IMR-90 (cell line): ENCODE measurements around the gene GDF10. TPM values are rescaled to one million over a fixed set of nuclear protein-coding genes. Genes with fewer than 3 reads are reported as not detected.

Source experiments
- ATAC-seq: fragments of 200-7000 bp; cut with Tn5 transposase; 2 replicates; pipeline ENCODE4 v1.9.1; 2020; ENCODE audit warnings: low read depth, mild to moderate bottlenecking, moderate library complexity
- BruUV-seq: library from RNA; stranded (reverse); fragments of 400-500 nt; replicated peaks from 2 replicates; lab custom pipeline; 2021; lab: Mats Ljungman, UMichigan
- CTCF ChIA-PET: fragments of 300-600 bp; formaldehyde crosslinking; extraction: SDS; loops from one replicate; lab custom pipeline; 2021; ENCODE audit warnings: antibody characterized with exemption; lab: Yijun Ruan, JAX
- POLR2A ChIA-PET: fragments of 300-600 bp; sonication (Branson Sonifier 250); formaldehyde crosslinking; loops from one replicate; lab custom pipeline; 2022; ENCODE audit warnings: antibody characterized with exemption; ENCODE audit not compliant: unreplicated experiment; lab: Charles Lee
- DNase-seq: peaks from one replicate; pipeline ENCODE4 v3.0.0; 2013
- H2AFZ ChIP-seq: replicated peaks from 2 replicates; pipeline ENCODE3; 2013; ENCODE audit warnings: low read length, mild to moderate bottlenecking; ENCODE audit not compliant: poor library complexity
- H2AK5ac ChIP-seq: 2 replicates; pipeline ENCODE4 v1.6.1; 2013; ENCODE audit warnings: low read depth, low read length, inconsistent platforms
- H2AK9ac ChIP-seq: replicated peaks from 2 replicates; pipeline ENCODE3; 2013; ENCODE audit warnings: mild to moderate bottlenecking, low read depth, low read length, moderate library complexity; ENCODE audit not compliant: poor library complexity
- H2BK120ac ChIP-seq: 2 replicates; pipeline ENCODE4 v1.6.1; 2013; ENCODE audit warnings: low read depth, low read length, inconsistent platforms
- H2BK15ac ChIP-seq: 3 replicates; pipeline ENCODE4 v1.6.1; 2013; ENCODE audit warnings: low read depth, low read length, inconsistent platforms
- H2BK20ac ChIP-seq: 2 replicates; pipeline ENCODE4 v1.6.1; 2013; ENCODE audit warnings: low read depth, mild to moderate bottlenecking, inconsistent platforms, low read length, moderate library complexity
- H2BK5ac ChIP-seq: 2 replicates; pipeline ENCODE4 v1.6.1; 2013; ENCODE audit warnings: mild to moderate bottlenecking, low read depth, low read length, inconsistent platforms; ENCODE audit not compliant: poor library complexity, severe bottlenecking
- H3K14ac ChIP-seq: replicated peaks from 2 replicates; pipeline ENCODE4 v1.6.1; 2013; ENCODE audit warnings: low read depth, low read length, inconsistent platforms
- H3K18ac ChIP-seq: 2 replicates; pipeline ENCODE4 v1.6.1; 2013; ENCODE audit warnings: low read depth, low read length, control low read depth
- H3K23ac ChIP-seq: 2 replicates; pipeline ENCODE4 v1.6.1; 2013; ENCODE audit warnings: low read depth, low read length, inconsistent platforms
- H3K27ac ChIP-seq: 2 replicates; pipeline ENCODE4 v1.5.1; 2013; ENCODE audit warnings: mild to moderate bottlenecking, control low read depth, low read length; ENCODE audit not compliant: insufficient read depth
- H3K27me3 ChIP-seq: 2 replicates; pipeline ENCODE4 v1.6.1; 2013; ENCODE audit warnings: low read length; ENCODE audit not compliant: control insufficient read depth, insufficient read depth
- H3K36me3 ChIP-seq: 2 replicates; pipeline ENCODE4 v1.6.1; 2013; ENCODE audit warnings: low read length, mixed read lengths; ENCODE audit not compliant: control insufficient read depth, insufficient read depth
- H3K4ac ChIP-seq: 2 replicates; pipeline ENCODE4 v1.6.1; 2013; ENCODE audit warnings: low read depth, low read length, inconsistent platforms
- H3K4me1 ChIP-seq: 2 replicates; pipeline ENCODE4 v1.6.1; 2013; ENCODE audit warnings: low read length, mixed read lengths; ENCODE audit not compliant: control insufficient read depth, insufficient read depth
- H3K4me2 ChIP-seq: 2 replicates; pipeline ENCODE4 v1.6.1; 2013; ENCODE audit warnings: low read depth, mild to moderate bottlenecking, control low read depth, low read length, moderate library complexity
- H3K4me3 ChIP-seq: 2 replicates; pipeline ENCODE4 v1.5.1; 2013; ENCODE audit warnings: low read depth, mild to moderate bottlenecking, control low read depth, low read length, moderate library complexity; ENCODE audit not compliant: insufficient read depth
- H3K56ac ChIP-seq: 2 replicates; pipeline ENCODE4 v1.6.1; 2013; ENCODE audit warnings: low read length, inconsistent platforms; ENCODE audit not compliant: insufficient read depth; ENCODE audit errors: extremely low read depth
- H3K79me1 ChIP-seq, 2 experiments: 2 replicates each; pipeline ENCODE4 v1.6.1; 2013; ENCODE audit warnings: low read length in 2 of 2, inconsistent platforms in 1 of 2, low read depth in 1 of 2
- H3K9ac ChIP-seq: 2 replicates; pipeline ENCODE4 v1.6.1; 2013; ENCODE audit warnings: low read depth, low read length, control low read depth
- H3K9me1 ChIP-seq: 2 replicates; pipeline ENCODE4 v1.6.1; 2013; ENCODE audit warnings: low read length, inconsistent platforms; ENCODE audit not compliant: insufficient read depth
- H3K9me3 ChIP-seq: 2 replicates; pipeline ENCODE4 v1.6.1; 2013; ENCODE audit warnings: low read length; ENCODE audit not compliant: control insufficient read depth, insufficient read depth
- H4K20me1 ChIP-seq: 2 replicates; pipeline ENCODE4 v1.6.1; 2013; ENCODE audit warnings: low read length, inconsistent platforms; ENCODE audit not compliant: insufficient read depth
- H4K5ac ChIP-seq: 2 replicates; pipeline ENCODE4 v1.6.1; 2013; ENCODE audit warnings: mild to moderate bottlenecking, low read depth, low read length, control low read depth
- H4K8ac ChIP-seq, 2 experiments: 2 replicates each; pipeline ENCODE4 v1.6.1; 2013; ENCODE audit warnings: low read depth in 2 of 2, low read length in 2 of 2, control low read depth in 1 of 2, inconsistent platforms in 1 of 2
- H4K91ac ChIP-seq: 2 replicates; pipeline ENCODE4 v1.6.1; 2013; ENCODE audit warnings: low read depth, low read length, inconsistent platforms; ENCODE audit not compliant: insufficient read depth
- BHLHE40 ChIP-seq: fragments of 150-350 bp; IDR thresholded peaks from 2 replicates; pipeline ENCODE4 v1.6.1; 2016; ENCODE audit warnings: mild to moderate bottlenecking, low read depth, low read length
- CEBPB ChIP-seq: IDR thresholded peaks from 2 replicates; pipeline ENCODE4 v1.6.1; 2012; ENCODE audit warnings: low read depth, low read length, improper control_type of control experiment
- CHD1 ChIP-seq: IDR thresholded peaks from 2 replicates; pipeline ENCODE4 v1.6.1; 2012; ENCODE audit warnings: low read depth, low read length, improper control_type of control experiment
- ELK1 ChIP-seq: fragments of 150-350 bp; IDR thresholded peaks from 2 replicates; pipeline ENCODE4 v1.6.1; 2016; ENCODE audit warnings: low read depth, mild to moderate bottlenecking, low read length, moderate library complexity, borderline replicate concordance
- FOS ChIP-seq: fragments of 150-350 bp; IDR thresholded peaks from 2 replicates; pipeline ENCODE4 v1.6.1; 2016; ENCODE audit warnings: low read depth, low read length
- MAFK ChIP-seq: IDR thresholded peaks from 2 replicates; pipeline ENCODE4 v1.6.1; 2012; ENCODE audit warnings: low read depth, low read length, improper control_type of control experiment
- MAZ ChIP-seq: IDR thresholded peaks from 2 replicates; pipeline ENCODE4 v1.6.1; 2012; ENCODE audit warnings: low read depth, mild to moderate bottlenecking, low read length, improper control_type of control experiment, moderate library complexity, borderline replicate concordance
- MXI1 ChIP-seq: IDR thresholded peaks from 2 replicates; pipeline ENCODE4 v1.6.1; 2012; ENCODE audit warnings: low read depth, mild to moderate bottlenecking, low read length, moderate library complexity, borderline replicate concordance
- NFE2L2 ChIP-seq: fragments of 150-350 bp; IDR thresholded peaks from 2 replicates; pipeline ENCODE4 v1.6.1; 2016; ENCODE audit warnings: low read depth, mild to moderate bottlenecking, low read length
- POLR2A ChIP-seq: IDR thresholded peaks from 2 replicates; pipeline ENCODE4 v1.6.1; 2012; ENCODE audit warnings: mild to moderate bottlenecking, low read depth, low read length
- RAD21 ChIP-seq: IDR thresholded peaks from 2 replicates; pipeline ENCODE4 v1.6.1; 2012; ENCODE audit warnings: low read length, improper control_type of control experiment
- RCOR1 ChIP-seq: IDR thresholded peaks from 2 replicates; pipeline ENCODE4 v1.6.1; 2012; ENCODE audit warnings: mild to moderate bottlenecking, low read length, improper control_type of control experiment; ENCODE audit not compliant: insufficient replicate concordance
- RFX5 ChIP-seq: IDR thresholded peaks from 2 replicates; pipeline ENCODE4 v1.8.0; 2012; ENCODE audit warnings: low read depth, mild to moderate bottlenecking, low read length, moderate library complexity
- SMC3 ChIP-seq: fragments of 150-350 bp; IDR thresholded peaks from 2 replicates; pipeline ENCODE4 v1.6.1; 2016; ENCODE audit warnings: low read depth, mild to moderate bottlenecking, antibody characterized with exemption, low read length, moderate library complexity
- USF2 ChIP-seq: fragments of 150-350 bp; IDR thresholded peaks from 2 replicates; pipeline ENCODE4 v1.6.1; 2017; ENCODE audit warnings: mild to moderate bottlenecking, antibody characterized with exemption, low read length, low read depth
- WGBS, 2 experiments: methylation state at CpG; one replicate each; pipeline versions ENCODE4 v1.1.5 to v1.1.7; 2013; ENCODE audit warnings: missing lambda C conversion rate in 2 of 2; ENCODE audit not compliant: insufficient read length in 1 of 2; ENCODE audit errors: extremely low coverage in 2 of 2; 5-methylcytosine and 5-hydroxymethylcytosine counted together
- dilution Hi-C: fragments of 300-500 bp; cut with HindIII; formaldehyde crosslinking; loops from one replicate; pipeline ENCODE4 v1.14.3; 2018; ENCODE audit warnings: low sequenced_read_pairs; ENCODE audit not compliant: unreplicated experiment
- in situ Hi-C: fragments of 300-500 bp; cut with MboI; formaldehyde crosslinking; loops from 3 replicates; pipeline ENCODE4 v1.14.3; 2019; ENCODE audit warnings: low sequenced_read_pairs, inconsistent platforms, mixed read lengths
- intact Hi-C: fragments of 100-400 bp; cut with micrococcal nuclease; formaldehyde crosslinking; loops from 2 replicates; pipeline ENCODE4 v1.10.0; 2022
- polyA plus RNA-seq, 3 experiments: library from polyadenylated mRNA; depleted of rRNA; stranded (reverse); fragments of >200 nt; gene quantifications; 2 replicates each; pipeline ENCODE4 v1.2.3, GENCODE V29; 2012; ENCODE audit warnings: low replicate concordance in 1 of 3
- total RNA-seq: library from RNA; depleted of rRNA; stranded (reverse); fragments of >200 nt; gene quantifications from 2 replicates; pipeline ENCODE4 v1.2.3, GENCODE V29; 2012
- TF ChIP-seq, protein P1 (sequence below): conservative IDR thresholded peaks from 2 replicates; pipeline ENCODE4 v1.5.1; 2012; ENCODE audit warnings: mild to moderate bottlenecking, low read depth, low read length, improper control_type of control experiment

Gene GDF10
- total and polyA plus RNA-seq, 2 of the 4 experiments (the other 2 are of a cell fraction), result 0.34 TPM; not detected in 1

GRCh38 chr10:47253030-47253637 lies 46.9 kb upstream of the GDF10 start:
- H3K14ac ChIP-seq, result no peak overlapping the region
- no peaks in the 10 kb centered on the region for H3K36me3 ChIP-seq
- no CpG with 5 or more reads among the region's 10 CpGs for WGBS, 2 experiments
- no peak overlapping the region for H2BK15ac ChIP-seq
- peaks cover 5% of the 10 kb centered on the region; the same call in 1 of the 2 replicates for H3K9me1 ChIP-seq
- DNase-seq, result no peak
- ATAC-seq, result no peak
- H3K27me3 ChIP-seq, result peaks cover 9% of the 10 kb centered on the region
- BruUV-seq, result no TSS peak
- H3K9ac ChIP-seq, result no peak overlapping the region
- no peak overlapping the region for H2BK20ac ChIP-seq
- H3K23ac ChIP-seq, result no peak overlapping the region
- no peak overlapping the region for H2BK120ac ChIP-seq
- ChIA-PET CTCF (no interaction called here), POLR2A (interaction anchor here (0.6 kb wide), 1 partner anchor 20 kb away, joined by 3 read pairs; no protein-coding TSS in a partner anchor)
- no peak overlapping the region for H3K4ac ChIP-seq
- no peaks in the 10 kb centered on the region for H3K79me1 ChIP-seq
- in situ Hi-C loops, result no loop called here
- H3K4me3 ChIP-seq, result no peak overlapping the region
- H3K18ac ChIP-seq, result no peak overlapping the region
- H2AK9ac ChIP-seq, result no peak overlapping the region
- no peak overlapping the region for H2AFZ ChIP-seq
- intact Hi-C loops, result no loop called here
- H3K4me1 ChIP-seq, result peaks cover 5% of the 10 kb centered on the region; the same call in 1 of the 2 replicates
- no peak for TF ChIP-seq POLR2A
- TF ChIP-seq RCOR1, result no peak
- TF ChIP-seq NFE2L2, result no peak
- TF ChIP-seq MAZ, result no peak
- no peak for TF ChIP-seq ELK1
- no peak for TF ChIP-seq CEBPB
- TF ChIP-seq, protein P1, sequence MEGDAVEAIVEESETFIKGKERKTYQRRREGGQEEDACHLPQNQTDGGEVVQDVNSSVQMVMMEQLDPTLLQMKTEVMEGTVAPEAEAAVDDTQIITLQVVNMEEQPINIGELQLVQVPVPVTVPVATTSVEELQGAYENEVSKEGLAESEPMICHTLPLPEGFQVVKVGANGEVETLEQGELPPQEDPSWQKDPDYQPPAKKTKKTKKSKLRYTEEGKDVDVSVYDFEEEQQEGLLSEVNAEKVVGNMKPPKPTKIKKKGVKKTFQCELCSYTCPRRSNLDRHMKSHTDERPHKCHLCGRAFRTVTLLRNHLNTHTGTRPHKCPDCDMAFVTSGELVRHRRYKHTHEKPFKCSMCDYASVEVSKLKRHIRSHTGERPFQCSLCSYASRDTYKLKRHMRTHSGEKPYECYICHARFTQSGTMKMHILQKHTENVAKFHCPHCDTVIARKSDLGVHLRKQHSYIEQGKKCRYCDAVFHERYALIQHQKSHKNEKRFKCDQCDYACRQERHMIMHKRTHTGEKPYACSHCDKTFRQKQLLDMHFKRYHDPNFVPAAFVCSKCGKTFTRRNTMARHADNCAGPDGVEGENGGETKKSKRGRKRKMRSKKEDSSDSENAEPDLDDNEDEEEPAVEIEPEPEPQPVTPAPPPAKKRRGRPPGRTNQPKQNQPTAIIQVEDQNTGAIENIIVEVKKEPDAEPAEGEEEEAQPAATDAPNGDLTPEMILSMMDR, result no peak
- TF ChIP-seq FOS, result no peak
- TF ChIP-seq USF2, result no peak
- no peak for TF ChIP-seq CHD1
- no peak for TF ChIP-seq SMC3
- TF ChIP-seq BHLHE40, result no peak
- TF ChIP-seq RFX5, result no peak
- TF ChIP-seq RAD21, result no peak
- TF ChIP-seq MAFK, result no peak
- no peak for TF ChIP-seq MXI1
- dilution Hi-C loops, result no loop called here
- H4K91ac ChIP-seq, result no peak overlapping the region
- no peak overlapping the region for H3K4me2 ChIP-seq
- H3K56ac ChIP-seq, result no peak overlapping the region
- no peaks in the 10 kb centered on the region for H4K20me1 ChIP-seq
- no peak overlapping the region for H3K27ac ChIP-seq
- no peaks in the 10 kb centered on the region; the same call in 1 of the 2 replicates for H3K9me3 ChIP-seq
- H4K5ac ChIP-seq, result no peak overlapping the region
- H2AK5ac ChIP-seq, result no peak overlapping the region
- no peak overlapping the region for H4K8ac ChIP-seq
- H2BK5ac ChIP-seq, result no peak overlapping the region
